ENCODE measurements around the gene RBM19.

RBM19 gene

DNA sequence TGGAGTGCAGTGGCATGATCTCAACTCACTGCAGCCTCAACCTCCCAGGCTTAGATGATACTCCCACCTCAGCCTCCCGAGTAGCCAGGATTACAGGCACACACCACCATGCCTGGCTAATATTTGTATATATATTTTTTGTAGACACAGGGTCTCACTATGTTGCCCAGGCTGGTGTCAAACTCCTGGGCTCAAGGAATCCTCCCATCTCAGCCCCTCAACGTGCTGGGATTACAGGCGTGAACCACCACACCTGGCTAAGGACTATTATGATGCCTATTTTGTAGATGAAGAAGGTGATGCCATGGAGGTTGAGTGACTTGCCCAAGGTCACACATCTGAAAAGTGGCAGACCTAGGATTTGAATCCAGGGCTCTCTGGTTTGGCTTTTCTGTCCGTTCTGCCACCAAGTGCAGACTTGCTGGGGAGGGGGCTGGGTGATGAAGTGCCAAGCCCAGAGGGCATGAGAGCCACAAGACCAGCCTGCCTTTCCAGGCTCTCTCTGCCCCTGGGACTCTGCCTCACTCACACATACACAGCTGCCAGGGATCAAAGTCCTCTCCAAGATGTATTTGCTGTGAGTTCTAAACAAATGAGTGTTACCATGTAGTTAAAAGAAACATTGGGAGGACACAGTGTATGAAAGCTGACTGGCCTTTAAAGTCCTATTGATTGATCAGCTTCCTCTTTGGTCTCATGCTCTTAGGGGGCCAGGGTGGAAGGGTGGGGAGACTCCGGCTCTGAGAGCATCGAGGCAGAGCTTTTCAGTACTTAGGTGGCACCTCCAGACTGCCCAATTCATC is 21.3 kb upstream of the RBM19 start:
- no peak for DNase-seq

- DNase-seq: no peak
Observed at GRCh38 chr12:113984464-113984863, 18.3 kb upstream of the RBM19 start.

- no peak for DNase-seq
Observed at GRCh38 chr12:113983777-113984448, 17.8 kb upstream of the RBM19 start.

DNA sequence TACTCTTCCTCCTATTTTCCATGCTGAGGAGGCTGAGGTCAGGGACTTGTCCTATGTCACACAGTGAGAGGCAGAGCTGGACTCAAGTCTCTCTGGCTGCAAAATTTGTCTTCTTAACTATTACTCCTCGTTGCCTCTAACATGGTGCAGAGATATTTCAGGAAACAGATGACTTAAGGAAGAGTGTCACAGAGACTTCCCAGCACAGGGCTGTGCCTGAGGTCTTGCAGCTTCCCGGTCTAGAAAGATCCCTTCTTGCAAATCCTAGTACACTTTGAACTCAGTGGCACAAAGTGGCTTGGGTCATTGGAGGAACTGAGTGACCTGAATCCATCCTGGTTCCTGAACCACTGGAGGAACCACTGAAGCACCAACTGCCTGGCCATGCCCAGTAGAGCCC is 17.1 kb upstream of the RBM19 start:
- no peak for DNase-seq

GRCh38 chr12:113981876-113982275 is 15.8 kb upstream of the RBM19 start:
- DNase-seq: no peak

GRCh38 chr12:113980537-113981337 is 14.6 kb upstream of the RBM19 start:
- peak; percentile 41 for DNase-seq

- DNase-seq: no peak
Observed at GRCh38 chr12:113980054-113980453, 13.9 kb upstream of the RBM19 start.

DNA sequence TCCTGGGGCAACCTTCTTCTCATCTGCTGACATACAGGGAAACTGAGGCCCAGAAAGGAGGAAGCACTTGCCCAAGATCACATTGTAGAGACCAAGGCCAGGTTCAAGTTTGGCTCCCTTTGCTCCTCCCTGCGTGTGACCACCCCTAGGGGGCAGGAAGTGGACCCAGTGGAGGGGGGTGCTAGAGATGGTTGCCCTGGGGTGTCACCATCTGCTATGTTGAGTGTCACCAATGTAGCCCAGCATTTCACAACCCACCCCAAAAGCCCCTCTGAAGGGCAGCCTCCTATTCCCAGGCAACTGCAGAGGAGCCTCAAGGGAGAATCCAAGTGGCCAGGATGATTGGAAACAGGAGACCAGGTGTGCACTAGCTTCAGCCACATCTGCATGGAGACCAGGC is 12.0 kb upstream of the RBM19 start:
- no peak for DNase-seq

DNA sequence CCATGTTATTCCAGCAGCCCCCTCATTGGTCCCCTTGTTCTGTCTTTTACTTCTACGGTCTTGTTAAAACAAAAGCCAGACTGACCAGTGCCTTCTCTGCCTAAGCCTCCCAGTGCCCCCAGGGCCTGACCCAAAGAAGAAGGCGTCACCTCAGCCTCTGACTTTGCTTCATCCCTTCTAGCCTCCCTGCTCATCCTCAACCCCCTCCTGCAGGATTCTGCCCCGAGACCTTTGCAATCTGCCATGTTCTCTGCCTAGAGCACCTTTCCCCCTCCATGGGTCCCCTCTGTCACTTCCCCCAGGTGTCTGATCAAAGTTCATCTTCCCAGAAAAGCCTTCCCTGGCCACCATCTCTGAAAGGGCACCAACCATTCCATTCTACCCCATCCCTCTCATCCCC is 7.9 kb upstream of the RBM19 start:
- no peak for DNase-seq

DNA sequence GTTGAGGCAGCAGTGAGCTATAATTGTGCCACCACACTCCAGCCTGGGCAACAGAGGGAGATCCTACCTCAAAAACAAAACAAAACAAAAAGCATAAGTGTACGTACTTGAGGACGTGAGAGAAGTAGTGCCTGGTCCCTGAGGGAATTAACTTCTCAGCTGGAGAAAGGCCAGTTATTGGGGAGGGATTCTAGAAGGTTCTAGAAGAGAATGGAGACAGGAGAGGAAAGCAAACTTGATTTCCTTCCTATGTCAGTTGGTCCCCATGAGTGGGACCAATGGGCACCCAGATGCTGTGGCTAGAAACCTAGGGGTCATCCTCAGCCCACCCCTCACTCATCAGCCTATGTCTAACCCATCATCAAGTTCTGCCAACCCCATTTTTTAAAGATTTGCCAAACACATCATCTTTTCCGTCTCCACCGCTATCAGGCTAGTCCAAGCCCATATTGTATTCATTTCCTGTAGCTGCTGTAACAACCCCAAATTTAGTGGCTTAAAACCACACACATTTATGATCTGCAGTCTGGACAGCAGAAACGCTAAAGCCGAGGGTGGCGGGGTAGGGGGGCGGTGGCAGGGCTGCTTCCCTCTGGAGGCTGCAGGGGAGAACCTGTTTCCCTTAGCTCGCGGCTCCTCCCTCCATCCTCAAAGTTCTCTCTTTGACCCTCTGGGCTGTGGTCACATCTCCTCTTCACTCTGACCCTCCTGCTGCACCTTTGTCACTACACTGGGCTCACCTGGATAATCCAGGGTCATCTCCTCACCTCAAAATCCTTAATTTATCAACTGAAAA is 7.2 kb upstream of the RBM19 start:
- no peak for DNase-seq

GRCh38 chr12:113971392-113971791 is 5.3 kb upstream of the RBM19 start:
- DNase-seq: no peak

- no peak for DNase-seq
Observed at GRCh38 chr12:113970211-113970610, 4.1 kb upstream of the RBM19 start.

- DNase-seq: no peak
Observed at GRCh38 chr12:113967368-113967767, 1.2 kb upstream of the RBM19 start.

DNA sequence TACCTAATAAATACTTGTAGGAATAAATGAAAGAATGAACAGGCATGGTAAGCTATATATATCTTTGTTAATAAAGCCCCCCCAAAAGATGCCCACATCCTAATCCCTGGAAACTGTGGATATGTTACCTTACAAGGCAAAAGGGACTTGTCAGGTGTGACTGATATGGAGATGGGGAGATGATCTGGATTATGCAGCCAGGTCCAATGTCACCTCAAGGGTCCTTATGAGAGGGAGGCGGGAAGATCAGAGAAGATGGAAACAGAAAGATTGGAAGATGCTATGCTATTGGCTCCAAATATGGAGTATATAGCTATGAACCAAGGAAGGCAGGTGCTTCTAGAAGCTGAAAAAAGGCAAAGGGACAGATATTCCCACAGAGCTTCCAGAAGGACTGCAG is 3.4 kb downstream of the RBM19 start:
- no peak for DNase-seq

GRCh38 chr12:113961921-113962710 is 4.0 kb downstream of the RBM19 start:
- no peak for DNase-seq

DNA sequence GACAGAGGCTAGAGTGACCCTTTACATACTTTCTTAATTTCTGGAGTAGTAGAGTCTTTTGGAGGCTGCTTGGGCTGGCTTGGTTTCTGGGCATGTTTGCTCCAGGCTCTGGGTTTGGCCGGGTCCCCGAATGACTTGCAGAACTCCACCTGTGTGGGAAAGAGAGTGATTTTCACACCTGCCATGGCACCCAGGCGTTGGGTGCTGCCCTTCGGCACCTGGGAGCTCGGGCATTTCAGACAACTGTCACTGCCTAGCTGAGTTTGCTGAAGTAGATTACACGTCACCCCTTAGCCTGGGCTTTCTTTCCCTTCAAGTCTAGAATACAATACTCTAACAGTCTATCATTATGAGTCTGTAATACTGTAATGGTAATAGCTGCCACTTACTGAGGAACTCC is 6.1 kb downstream of the RBM19 start:
- DNase-seq: no peak

- no peak for DNase-seq
Observed at GRCh38 chr12:113959096-113959495, 7.0 kb downstream of the RBM19 start.

- no peak for DNase-seq
Observed at GRCh38 chr12:113958108-113958507, 8.0 kb downstream of the RBM19 start.

DNA sequence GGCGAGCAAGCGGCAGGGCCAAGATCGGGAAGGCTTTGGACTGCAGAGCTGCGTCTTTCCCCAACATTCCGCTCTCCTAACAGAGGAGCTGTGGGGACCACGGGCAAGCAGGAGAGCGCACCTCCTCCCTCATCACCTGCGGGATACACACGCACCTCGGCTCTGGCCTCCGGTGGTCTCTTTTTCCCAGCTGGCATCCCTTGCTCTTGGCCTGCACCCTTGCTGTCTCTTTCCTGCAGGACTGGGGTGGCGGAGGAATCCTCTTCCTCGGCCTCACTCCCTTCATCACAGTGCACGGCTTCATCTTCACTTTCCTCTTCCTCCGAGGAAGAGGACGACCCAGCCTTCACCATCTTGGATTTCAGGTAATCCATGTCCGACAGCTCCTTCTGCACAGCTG is 8.5 kb downstream of the RBM19 start:
- DNase-seq: no peak

GRCh38 chr12:113955109-113955970 is 10.8 kb downstream of the RBM19 start:
- DNase-seq: no peak

DNA sequence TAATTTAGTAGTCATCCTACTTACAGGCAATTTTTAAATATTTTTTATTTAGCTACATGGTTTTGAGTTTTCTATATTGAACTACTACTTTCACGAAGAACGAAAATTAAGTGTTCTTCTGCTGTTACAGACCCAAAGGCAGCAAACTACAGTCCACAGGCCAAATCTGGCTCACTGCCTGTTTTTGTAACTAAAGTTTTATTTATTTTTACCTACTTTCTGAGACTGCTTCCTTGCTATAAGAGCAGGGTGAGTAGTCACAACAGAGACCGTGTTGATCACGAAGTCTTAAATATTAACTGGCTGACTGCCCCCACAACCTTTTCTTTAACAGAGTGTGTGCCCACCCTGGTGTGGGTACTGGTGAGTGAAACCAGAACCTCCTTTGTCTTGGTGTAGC is 11.6 kb downstream of the RBM19 start:
- DNase-seq: no peak
